ENCODE measurements around the gene ACSM6. TPM values are rescaled to one million over a fixed set of nuclear protein-coding genes. Genes with fewer than 3 reads are reported as not detected.

The ACSM6 gene
- total RNA-seq, 1 experiment from 2014 or later, result not detected

DNA sequence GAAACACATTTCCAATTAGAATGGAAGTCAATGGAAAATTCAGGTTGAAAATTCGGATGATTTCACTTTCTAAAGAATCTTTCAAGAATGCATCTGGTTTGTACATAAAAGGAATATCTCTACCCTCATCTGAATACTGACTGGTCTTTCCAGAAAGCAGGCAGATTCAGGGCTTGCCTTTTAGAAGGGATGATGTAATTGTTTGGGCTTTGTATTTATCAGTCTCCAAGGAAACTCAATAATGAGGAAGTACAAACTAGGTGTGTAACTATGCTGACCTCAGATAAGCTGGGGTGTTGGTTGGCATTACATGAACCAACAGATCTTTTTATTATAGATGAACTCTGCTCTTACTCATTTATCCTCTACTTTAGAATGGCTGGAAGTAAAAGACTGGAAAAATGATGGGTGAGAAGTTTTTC is 72.6 kb downstream of the ACSM6 start:
- intact Hi-C loops (cut with micrococcal nuclease; ENCODE audit: unreplicated experiment), result no loop called here
- BruUV-seq (replicated peaks), result no TSS peak
- CTCF ChIA-PET, result no interaction called here

DNA sequence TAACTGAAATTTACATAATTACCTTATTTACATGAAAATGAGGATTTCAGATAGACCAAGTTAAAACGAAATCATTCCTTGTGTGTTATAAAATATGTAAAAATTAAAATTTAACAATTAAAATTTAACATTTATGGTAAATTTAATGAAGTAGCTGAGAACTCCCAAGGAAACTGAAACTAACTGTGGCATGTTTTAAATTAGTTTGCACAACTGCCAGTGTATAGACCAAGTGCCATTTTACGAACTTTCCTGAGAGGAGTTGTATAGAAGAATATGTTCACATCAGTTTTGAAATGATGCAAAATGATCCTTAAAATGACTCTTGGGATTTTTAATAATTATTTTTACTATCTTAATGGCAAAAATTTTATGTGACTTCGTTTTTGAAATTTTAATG is 73.2 kb downstream of the ACSM6 start:
- Histone ChIP-seq H3K36me3 (ENCODE audit: insufficient read depth, low read length, poor library complexity, severe bottlenecking) (no peaks in the 10 kb centered on the region), H3K27me3 (replicated peaks; ENCODE audit: insufficient read depth, low read depth, low read length, poor library complexity) (peaks cover 4% of the 10 kb centered on the region), H3K9me3 (ENCODE audit: low read depth, low read length, poor library complexity, severe bottlenecking) (no peaks in the 10 kb centered on the region), H3K27ac (ENCODE audit: low read depth, low read length, poor library complexity, severe bottlenecking) (no peak overlapping the region), H3K4me1 (ENCODE audit: insufficient read depth, low read length, poor library complexity, severe bottlenecking) (no peaks in the 10 kb centered on the region), H3K4me3 (ENCODE audit: low read depth, low read length, poor library complexity, severe bottlenecking) (no peak overlapping the region)
- CTCF ChIA-PET, result no interaction called here
- no peak for DNase-seq (ENCODE audit: low spot score)
- TF ChIP-seq, protein P1, sequence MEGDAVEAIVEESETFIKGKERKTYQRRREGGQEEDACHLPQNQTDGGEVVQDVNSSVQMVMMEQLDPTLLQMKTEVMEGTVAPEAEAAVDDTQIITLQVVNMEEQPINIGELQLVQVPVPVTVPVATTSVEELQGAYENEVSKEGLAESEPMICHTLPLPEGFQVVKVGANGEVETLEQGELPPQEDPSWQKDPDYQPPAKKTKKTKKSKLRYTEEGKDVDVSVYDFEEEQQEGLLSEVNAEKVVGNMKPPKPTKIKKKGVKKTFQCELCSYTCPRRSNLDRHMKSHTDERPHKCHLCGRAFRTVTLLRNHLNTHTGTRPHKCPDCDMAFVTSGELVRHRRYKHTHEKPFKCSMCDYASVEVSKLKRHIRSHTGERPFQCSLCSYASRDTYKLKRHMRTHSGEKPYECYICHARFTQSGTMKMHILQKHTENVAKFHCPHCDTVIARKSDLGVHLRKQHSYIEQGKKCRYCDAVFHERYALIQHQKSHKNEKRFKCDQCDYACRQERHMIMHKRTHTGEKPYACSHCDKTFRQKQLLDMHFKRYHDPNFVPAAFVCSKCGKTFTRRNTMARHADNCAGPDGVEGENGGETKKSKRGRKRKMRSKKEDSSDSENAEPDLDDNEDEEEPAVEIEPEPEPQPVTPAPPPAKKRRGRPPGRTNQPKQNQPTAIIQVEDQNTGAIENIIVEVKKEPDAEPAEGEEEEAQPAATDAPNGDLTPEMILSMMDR (conservative IDR thresholded peaks at IDR 0.05; ENCODE audit: low read depth, low read length), result no peak
- no peak for TF ChIP-seq EZH2 (IDR thresholded peaks at IDR 0.05; ENCODE audit: borderline replicate concordance, low read depth, low read length, poor library complexity, severe bottlenecking)
- POLR2A ChIA-PET (ENCODE audit: low non-redundant PET), result no interaction called here
- no TSS peak for BruUV-seq (replicated peaks)
- intact Hi-C loops (cut with micrococcal nuclease; ENCODE audit: unreplicated experiment), result no loop called here

More for the DNA sequence above, 72.6 kb downstream of the ACSM6 start:
- POLR2A ChIA-PET (ENCODE audit: low non-redundant PET), result no interaction called here
- no peak overlapping the region for H3K27ac ChIP-seq (ENCODE audit: low read depth, low read length, poor library complexity, severe bottlenecking)
- no peaks in the 10 kb centered on the region for H3K36me3 ChIP-seq (ENCODE audit: insufficient read depth, low read length, poor library complexity, severe bottlenecking)
- no peaks in the 10 kb centered on the region for H3K9me3 ChIP-seq (ENCODE audit: low read depth, low read length, poor library complexity, severe bottlenecking)
- DNase-seq (ENCODE audit: low spot score), result no peak
- TF ChIP-seq EZH2 (IDR thresholded peaks at IDR 0.05; ENCODE audit: borderline replicate concordance, low read depth, low read length, poor library complexity, severe bottlenecking), result no peak
- TF ChIP-seq, protein P1 (conservative IDR thresholded peaks at IDR 0.05; ENCODE audit: low read depth, low read length), result no peak
- H3K4me1 ChIP-seq (ENCODE audit: insufficient read depth, low read length, poor library complexity, severe bottlenecking), result no peaks in the 10 kb centered on the region
- H3K4me3 ChIP-seq (ENCODE audit: low read depth, low read length, poor library complexity, severe bottlenecking), result no peak overlapping the region
- peaks cover 4% of the 10 kb centered on the region for H3K27me3 ChIP-seq (replicated peaks; ENCODE audit: insufficient read depth, low read depth, low read length, poor library complexity)

DNA sequence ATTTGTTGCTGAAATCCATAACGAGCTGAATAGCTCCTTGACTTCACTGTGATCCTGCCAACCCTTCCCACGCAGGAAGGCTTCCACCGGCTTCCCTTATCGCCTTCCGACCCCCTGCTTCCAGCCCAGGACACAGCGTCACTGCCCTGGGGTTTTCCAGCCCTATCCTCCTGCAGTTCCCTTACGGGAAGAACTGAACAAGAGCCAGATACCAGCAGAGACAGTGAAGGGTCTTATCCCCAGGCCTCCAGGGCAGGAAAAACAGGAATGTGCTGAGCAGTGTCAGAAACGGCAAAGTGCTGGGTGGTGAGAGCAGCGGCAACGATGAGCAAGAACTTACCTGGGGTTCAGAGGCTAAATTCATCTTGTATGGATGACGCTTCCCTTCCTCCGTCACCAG is 74.4 kb downstream of the ACSM6 start:
- H3K27me3 ChIP-seq (replicated peaks; ENCODE audit: insufficient read depth, low read depth, low read length, poor library complexity), result peaks cover 4% of the 10 kb centered on the region
- ChIA-PET POLR2A (ENCODE audit: low non-redundant PET) (no interaction called here), CTCF (no interaction called here)
- H3K9me3 ChIP-seq (ENCODE audit: low read depth, low read length, poor library complexity, severe bottlenecking), result no peaks in the 10 kb centered on the region
- DNase-seq (ENCODE audit: low spot score), result no peak
- H3K4me3 ChIP-seq (ENCODE audit: low read depth, low read length, poor library complexity, severe bottlenecking), result no peak overlapping the region
- TF ChIP-seq EZH2 (IDR thresholded peaks at IDR 0.05; ENCODE audit: borderline replicate concordance, low read depth, low read length, poor library complexity, severe bottlenecking), result no peak
- TF ChIP-seq, protein P1 (conservative IDR thresholded peaks at IDR 0.05; ENCODE audit: low read depth, low read length), result no peak
- H3K4me1 ChIP-seq (ENCODE audit: insufficient read depth, low read length, poor library complexity, severe bottlenecking), result no peaks in the 10 kb centered on the region
- no TSS peak for BruUV-seq (replicated peaks)
- no peaks in the 10 kb centered on the region for H3K36me3 ChIP-seq (ENCODE audit: insufficient read depth, low read length, poor library complexity, severe bottlenecking)
- no peak overlapping the region for H3K27ac ChIP-seq (ENCODE audit: low read depth, low read length, poor library complexity, severe bottlenecking)
- intact Hi-C loops (cut with micrococcal nuclease; ENCODE audit: unreplicated experiment), result no loop called here

Measured in A673 (cell line).